Peyer's patch (tissue), 4 donors: ENCODE data around the gene COL13A1.

Experiments
- CTCF ChIP-seq, 6 experiments: fragments of 450-650 bp in 4 of 6; fragments of 200-600 bp in 2 of 6; sonication (generic) in 1 of 6; IDR thresholded peaks; one replicate each; pipeline ENCODE4 v1.5.1; 2017 to 2019; ENCODE audit warnings: antibody characterized with exemption in 6 of 6, mild to moderate bottlenecking in 3 of 6, moderate library complexity in 1 of 6
- POLR2A ChIP-seq, 2 donors: fragments of 450-650 bp; IDR thresholded peaks; one replicate each; pipeline ENCODE4 v1.5.1; 2017; ENCODE audit warnings: antibody characterized with exemption in 2 of 2, mild to moderate bottlenecking in 2 of 2, moderate library complexity in 2 of 2

- no peak for TF ChIP-seq CTCF (IDR thresholded peaks at IDR 0.05)
- TF ChIP-seq POLR2A (IDR thresholded peaks at IDR 0.05) = no peak
Observed at GRCh38 chr10:70007116-70007820, 205.6 kb downstream of the COL13A1 start.
